Chondrocyte (in vitro differentiated cells): Measurements from ENCODE around the gene RPL34. TPM values are rescaled to one million over a fixed set of nuclear protein-coding genes. Genes with fewer than 3 reads are reported as not detected.

ENCODE experiments used
- DNase-seq: peaks from one replicate; pipeline ENCODE4 v3.0.0; 2021; ENCODE audit warnings: mixed read lengths, low spot score
- H3K27ac Mint-ChIP-seq: one replicate; pipeline ENCODE4 v1.8.0; 2021; ENCODE audit warnings: mild to moderate bottlenecking, moderate library complexity, mixed read lengths; ENCODE audit not compliant: unreplicated experiment
- H3K27me3 Mint-ChIP-seq: 2 replicates; pipeline ENCODE4 v1.8.0; 2021; ENCODE audit warnings: low read depth, mixed read lengths
- H3K36me3 Mint-ChIP-seq: 2 replicates; pipeline ENCODE4 v1.8.0; 2021; ENCODE audit warnings: low read depth, mixed read lengths
- H3K4me1 Mint-ChIP-seq: 2 replicates; pipeline ENCODE4 v1.8.0; 2021; ENCODE audit warnings: low read depth, mild to moderate bottlenecking, mixed read lengths
- H3K4me3 Mint-ChIP-seq: one replicate; pipeline ENCODE4 v1.8.0; 2021; ENCODE audit warnings: mild to moderate bottlenecking, moderate library complexity, mixed read lengths; ENCODE audit not compliant: unreplicated experiment
- H3K9me3 Mint-ChIP-seq: 2 replicates; pipeline ENCODE4 v1.8.0; 2021; ENCODE audit warnings: low read depth, mixed read lengths
- CTCF ChIP-seq: fragments of 200-600 bp; sonication (generic); IDR thresholded peaks from 2 replicates; pipeline ENCODE4 v1.5.0; 2021; ENCODE audit warnings: antibody characterized with exemption, mild to moderate bottlenecking, moderate library complexity
- total RNA-seq: library from RNA; stranded (reverse); gene quantifications from 3 replicates; pipeline ENCODE4 v1.2.1, GENCODE V29; 2021

Gene RPL34
- total RNA-seq, 1 donor from 2014 or later = 741 TPM

- peaks cover 11% of the 10 kb centered on the region for H3K36me3 Mint-ChIP-seq
- peak overlapping the region; percentile 97 for H3K27ac Mint-ChIP-seq
- TF ChIP-seq CTCF = no peak
- H3K9me3 Mint-ChIP-seq = no peaks in the 10 kb centered on the region
- no peaks in the 10 kb centered on the region for H3K27me3 Mint-ChIP-seq
- DNase-seq = no peak
- H3K4me3 Mint-ChIP-seq = peak overlapping the region; percentile 91
- H3K4me1 Mint-ChIP-seq = peaks cover 36% of the 10 kb centered on the region
Observed at GRCh38 chr4:108651014-108651791, 30.8 kb downstream of the RPL34 start.

GRCh38 chr4:108662629-108663028, 42.3 kb downstream of the RPL34 start:
- no peak for DNase-seq
- no peak for TF ChIP-seq CTCF
- Mint-ChIP-seq H3K27me3 (no peaks in the 10 kb centered on the region), H3K27ac (no peak overlapping the region), H3K4me1 (peaks cover 7% of the 10 kb centered on the region), H3K36me3 (peaks cover 31% of the 10 kb centered on the region), H3K4me3 (no peak overlapping the region), H3K9me3 (no peaks in the 10 kb centered on the region)

GRCh38 chr4:108674356-108674977, 54.1 kb downstream of the RPL34 start:
- TF ChIP-seq CTCF = no peak
- H3K4me1 Mint-ChIP-seq = no peaks in the 10 kb centered on the region

More at GRCh38 chr4:108674356-108674977, 54.1 kb downstream of the RPL34 start:
- H3K36me3 Mint-ChIP-seq = peaks cover 23% of the 10 kb centered on the region
- H3K9me3 Mint-ChIP-seq = no peaks in the 10 kb centered on the region
- DNase-seq = no peak
- no peak overlapping the region for H3K27ac Mint-ChIP-seq
- H3K27me3 Mint-ChIP-seq = no peaks in the 10 kb centered on the region
- no peak overlapping the region for H3K4me3 Mint-ChIP-seq

Other genes starting within 250 kb of the RPL34 start
- 272 to 365 TPM (median 279 TPM) in 3 replicates for gene OSTC, start 30.0 kb downstream of the RPL34 start, total RNA-seq
- gene ETNPPL, start 142.5 kb downstream of the RPL34 start, total RNA-seq = not detected in 3 replicates